ENCODE data around the gene FURIN.
"Not testable (repeated sequence)": the region's sequence is repeated elsewhere in the genome, so short reads cannot be mapped to it uniquely, and the experiment has no call there.

Gene FURIN

GRCh38 chr15:90907051-90907660 is 38.8 kb downstream of the FURIN start:
- no peak for ATAC-seq

GRCh38 chr15:90907838-90908507 is 39.6 kb downstream of the FURIN start:
- TF ChIP-seq PPARA (CRISPR knock-in tag; IDR thresholded peaks at IDR 0.05; ENCODE audit: borderline replicate concordance) (no peak), GLIS3 (CRISPR knock-in tag; IDR thresholded peaks at IDR 0.05) (no peak), ZC3H10 (CRISPR knock-in tag; IDR thresholded peaks at IDR 0.05) (no peak), ZNF8 (CRISPR knock-in tag; IDR thresholded peaks at IDR 0.05) (no peak), ZFP3 (CRISPR knock-in tag; IDR thresholded peaks at IDR 0.05) (no peak)
- ATAC-seq = no peak

More at GRCh38 chr15:90907051-90907660, 38.8 kb downstream of the FURIN start:
- TF ChIP-seq OSR1 (CRISPR knock-in tag; IDR thresholded peaks at IDR 0.05) (no peak), CSDC2 (CRISPR knock-in tag; IDR thresholded peaks at IDR 0.05) (no peak), TOX (CRISPR knock-in tag; IDR thresholded peaks at IDR 0.05; ENCODE audit: borderline replicate concordance) (no peak), GLIS3 (CRISPR knock-in tag; IDR thresholded peaks at IDR 0.05) (no peak), PATZ1 (CRISPR knock-in tag; IDR thresholded peaks at IDR 0.05; ENCODE audit: borderline replicate concordance) (no peak), BACH2 (CRISPR knock-in tag; IDR thresholded peaks at IDR 0.05; ENCODE audit: borderline replicate concordance) (no peak), ESRRG (CRISPR knock-in tag; IDR thresholded peaks at IDR 0.05) (no peak), ZNF8 (CRISPR knock-in tag; IDR thresholded peaks at IDR 0.05) (no peak), CSRNP3 (CRISPR knock-in tag; IDR thresholded peaks at IDR 0.05) (no peak), TSHZ2 (CRISPR knock-in tag; IDR thresholded peaks at IDR 0.05) (no peak), CREB5 (CRISPR knock-in tag; IDR thresholded peaks at IDR 0.05; ENCODE audit: low read depth) (no peak), TCF4 (CRISPR knock-in tag; IDR thresholded peaks at IDR 0.05; ENCODE audit: borderline replicate concordance) (no peak), ARNTL (CRISPR knock-in tag; IDR thresholded peaks at IDR 0.05; ENCODE audit: borderline replicate concordance, low read depth) (no peak), ZFP30 (CRISPR knock-in tag; IDR thresholded peaks at IDR 0.05) (no peak), ZNF565 (CRISPR knock-in tag; conservative IDR thresholded peaks at IDR 0.05; ENCODE audit: low read depth) (no peak)

GRCh38 chr15:90909449-90909848 is 41.1 kb downstream of the FURIN start:
- ATAC-seq = not testable (repeated sequence)

- ATAC-seq = no peak
- TF ChIP-seq PPARA (CRISPR knock-in tag; IDR thresholded peaks at IDR 0.05; ENCODE audit: borderline replicate concordance) (no peak), SNAI2 (CRISPR knock-in tag; IDR thresholded peaks at IDR 0.05) (no peak), ZNF565 (CRISPR knock-in tag; conservative IDR thresholded peaks at IDR 0.05; ENCODE audit: low read depth) (no peak), ZNF8 (CRISPR knock-in tag; IDR thresholded peaks at IDR 0.05) (no peak), TSHZ2 (CRISPR knock-in tag; IDR thresholded peaks at IDR 0.05) (no peak), CSDC2 (CRISPR knock-in tag; IDR thresholded peaks at IDR 0.05) (no peak), POU6F1 (CRISPR knock-in tag; IDR thresholded peaks at IDR 0.05; ENCODE audit: borderline replicate concordance, low read depth) (no peak), PATZ1 (CRISPR knock-in tag; IDR thresholded peaks at IDR 0.05; ENCODE audit: borderline replicate concordance) (no peak), ARNTL (CRISPR knock-in tag; IDR thresholded peaks at IDR 0.05; ENCODE audit: borderline replicate concordance, low read depth) (no peak), ISL1 (CRISPR knock-in tag; IDR thresholded peaks at IDR 0.05) (no peak)
Measured at GRCh38 chr15:90909976-90910375, 41.6 kb downstream of the FURIN start.

Measured in SK-N-SH treated with all-trans-retinoic acid at 6 μM for 48 hours (cell line).